Stimulated activated CD8-positive, alpha-beta memory T cell treated with anti-CD3 and anti-CD28 coated beads, Interleukin-15, amount 100 ng/mL, for 4 hours (primary cell): ENCODE data around the gene ZNF519.
"Not testable (repeated sequence)": the region's sequence is repeated elsewhere in the genome, so short reads cannot be mapped to it uniquely, and the experiment has no call there.

Experiments
- DNase-seq, 2 donors: peaks; one replicate each; pipeline ENCODE4 v3.0.0-alpha.2; 2020; ENCODE audit warnings: low read depth in 2 of 2

Gene ZNF519

GRCh38 chr18:14147935-14148865 lies 16.0 kb upstream of the ZNF519 start:
- DNase-seq = not testable (repeated sequence)

- not testable (repeated sequence) for DNase-seq
Measured at GRCh38 chr18:14146771-14147170, 14.5 kb upstream of the ZNF519 start.

- not testable (repeated sequence) for DNase-seq
Measured at GRCh38 chr18:14145581-14146338, 13.5 kb upstream of the ZNF519 start.

GRCh38 chr18:14145021-14145420 lies 12.8 kb upstream of the ZNF519 start:
- DNase-seq = not testable (repeated sequence)

- no peak for DNase-seq
Measured at GRCh38 chr18:14144628-14144895, 12.3 kb upstream of the ZNF519 start.

- DNase-seq = not testable (repeated sequence)
Measured at GRCh38 chr18:14143871-14144627, 11.8 kb upstream of the ZNF519 start.

- DNase-seq = not testable (repeated sequence)
Measured at GRCh38 chr18:14143396-14143795, 11.2 kb upstream of the ZNF519 start.

- not testable (repeated sequence) for DNase-seq
Measured at GRCh38 chr18:14142177-14142576, 9.9 kb upstream of the ZNF519 start.

GRCh38 chr18:14139583-14139982 lies 7.3 kb upstream of the ZNF519 start:
- not testable (repeated sequence) for DNase-seq

GRCh38 chr18:14137971-14138370 lies 5.7 kb upstream of the ZNF519 start:
- not testable (repeated sequence) for DNase-seq

- not testable (repeated sequence) for DNase-seq
Measured at GRCh38 chr18:14131696-14132270, 452 bp downstream of the ZNF519 start.

- not testable (repeated sequence) for DNase-seq
Measured at GRCh38 chr18:14130804-14131203, 1.4 kb downstream of the ZNF519 start.

GRCh38 chr18:14124689-14125088 lies 7.5 kb downstream of the ZNF519 start:
- no peak for DNase-seq

GRCh38 chr18:14122097-14122496 lies 10.1 kb downstream of the ZNF519 start:
- DNase-seq = no peak

GRCh38 chr18:14120926-14121325 lies 11.3 kb downstream of the ZNF519 start:
- no peak for DNase-seq

GRCh38 chr18:14117606-14118005 lies 14.6 kb downstream of the ZNF519 start:
- no peak for DNase-seq

- no peak for DNase-seq
Measured at GRCh38 chr18:14106906-14107305, 25.3 kb downstream of the ZNF519 start.

- no peak for DNase-seq
Measured at GRCh38 chr18:14104906-14105748, 27.1 kb downstream of the ZNF519 start.

GRCh38 chr18:14104201-14104600 lies 28.0 kb downstream of the ZNF519 start:
- DNase-seq = no peak

- DNase-seq = no peak
Measured at GRCh38 chr18:14100503-14101286, 31.5 kb downstream of the ZNF519 start.
